ENCODE data around the gene GJD3. TPM values are rescaled to one million over a fixed set of nuclear protein-coding genes. Genes with fewer than 3 reads are reported as not detected.

GJD3 gene
- total RNA-seq, 2 donors from 2014 or later: 0.40 to 0.85 TPM

GRCh38 chr17:40340327-40340726 is 24.2 kb downstream of the GJD3 start:
- DNase-seq: no peak
- Histone ChIP-seq H3K27me3 (no peaks in the 10 kb centered on the region), H3K4me1 (peaks cover 7% of the 10 kb centered on the region), H3K9ac (ENCODE audit: low read depth in 2 of 2, low read length in 2 of 2) (no peak overlapping the region), H3K36me3 (no peaks in the 10 kb centered on the region), H3K9me3 (no peaks in the 10 kb centered on the region), H3K4me3 (no peak overlapping the region), H3K27ac (peak overlapping the region; percentile 7)
- intact Hi-C loops (cut with DNase I): no loop called here
- TF ChIP-seq CTCF (IDR thresholded peaks at IDR 0.05): no peak

- TF ChIP-seq CTCF (IDR thresholded peaks at IDR 0.05): no peak
- Histone ChIP-seq H3K4me3 (no peak overlapping the region), H3K36me3 (no peaks in the 10 kb centered on the region), H3K27ac (peak overlapping the region; percentile 7), H3K9me3 (no peaks in the 10 kb centered on the region), H3K4me1 (peaks cover 10% of the 10 kb centered on the region), H3K27me3 (no peaks in the 10 kb centered on the region), H3K9ac (ENCODE audit: low read depth in 2 of 2, low read length in 2 of 2) (peak overlapping the region in 1 of 2 donors; percentile 19)
- DNase-seq: no peak
- intact Hi-C loops (cut with DNase I): no loop called here
These were observed 25.4 kb downstream of the GJD3 start for GRCh38 chr17:40338941-40339649.

- no peak for TF ChIP-seq CTCF (IDR thresholded peaks at IDR 0.05)
- Histone ChIP-seq H3K27me3 (no peaks in the 10 kb centered on the region), H3K36me3 (no peaks in the 10 kb centered on the region), H3K27ac (no peak overlapping the region), H3K9me3 (no peaks in the 10 kb centered on the region), H3K4me3 (no peak overlapping the region), H3K4me1 (peaks cover 9% of the 10 kb centered on the region), H3K9ac (ENCODE audit: low read depth in 2 of 2, low read length in 2 of 2) (no peak overlapping the region)
- intact Hi-C loops (cut with DNase I): no loop called here
- DNase-seq: no peak
These were observed 26.5 kb downstream of the GJD3 start for GRCh38 chr17:40338058-40338457.

- H3K9me3 ChIP-seq: no peaks in the 10 kb centered on the region
- H3K27me3 ChIP-seq: no peaks in the 10 kb centered on the region
- intact Hi-C loops (cut with DNase I): no loop called here
- no peak for TF ChIP-seq CTCF (IDR thresholded peaks at IDR 0.05)
- no peak overlapping the region for H3K27ac ChIP-seq
- peaks cover 13% of the 10 kb centered on the region for H3K4me1 ChIP-seq
- H3K9ac ChIP-seq (ENCODE audit: low read depth in 2 of 2, low read length in 2 of 2): no peak overlapping the region
- H3K4me3 ChIP-seq: no peak overlapping the region
- no peak for DNase-seq
- no peaks in the 10 kb centered on the region for H3K36me3 ChIP-seq
These were observed 27.2 kb downstream of the GJD3 start for GRCh38 chr17:40337351-40337750.

- no peaks in the 10 kb centered on the region for H3K27me3 ChIP-seq
- no peak overlapping the region for H3K27ac ChIP-seq
- no peaks in the 10 kb centered on the region for H3K9me3 ChIP-seq
- no peaks in the 10 kb centered on the region for H3K36me3 ChIP-seq
- TF ChIP-seq CTCF (IDR thresholded peaks at IDR 0.05): no peak
- no peak overlapping the region for H3K9ac ChIP-seq (ENCODE audit: low read depth in 2 of 2, low read length in 2 of 2)
- peaks cover 22% of the 10 kb centered on the region for H3K4me1 ChIP-seq
- no peak for DNase-seq
- intact Hi-C loops (cut with DNase I): no loop called here
- no peak overlapping the region for H3K4me3 ChIP-seq
These were observed 28.9 kb downstream of the GJD3 start for GRCh38 chr17:40335620-40336019.
